Stimulated activated CD4-positive, alpha-beta T cell treated with anti-CD3 and anti-CD28 coated beads, Interleukin-12 subunit alpha, Interleukin-12 subunit beta, amount 100 ng/mL, for 48 hours (primary cell): ENCODE results near the gene DHX57.
"Not testable (repeated sequence)": the region's sequence is repeated elsewhere in the genome, so short reads cannot be mapped to it uniquely, and the experiment has no call there.

Experiments used
- DNase-seq, 3 donors: peaks; one replicate each; pipeline ENCODE4 v3.0.0-alpha.2; 2020; ENCODE audit warnings: low read depth in 2 of 3, low spot score in 1 of 3

DHX57 gene

GRCh38 chr2:38797953-38798352, 77.8 kb downstream of the DHX57 start:
- no peak for DNase-seq

DNA sequence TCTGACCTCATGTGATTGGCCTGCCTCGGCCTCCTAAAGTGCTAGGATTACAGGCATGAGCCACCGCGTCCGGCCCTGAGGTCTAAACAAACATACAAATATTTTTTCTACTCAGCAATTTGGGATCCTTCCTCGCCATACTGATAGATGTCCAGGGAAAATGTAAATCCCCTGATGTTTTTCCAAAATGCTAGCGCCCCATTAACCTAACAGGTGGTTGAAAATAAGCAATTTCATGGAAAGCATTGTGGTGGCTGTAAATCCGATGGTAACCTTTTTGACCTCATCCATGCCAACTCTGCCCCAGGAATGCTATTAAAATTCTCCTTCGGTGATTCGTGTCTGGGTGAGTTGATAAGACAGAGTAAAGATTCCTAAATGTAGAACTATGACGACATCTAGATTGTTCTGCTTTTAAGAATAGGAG, 78.5 kb downstream of the DHX57 start:
- no peak for DNase-seq

DNA sequence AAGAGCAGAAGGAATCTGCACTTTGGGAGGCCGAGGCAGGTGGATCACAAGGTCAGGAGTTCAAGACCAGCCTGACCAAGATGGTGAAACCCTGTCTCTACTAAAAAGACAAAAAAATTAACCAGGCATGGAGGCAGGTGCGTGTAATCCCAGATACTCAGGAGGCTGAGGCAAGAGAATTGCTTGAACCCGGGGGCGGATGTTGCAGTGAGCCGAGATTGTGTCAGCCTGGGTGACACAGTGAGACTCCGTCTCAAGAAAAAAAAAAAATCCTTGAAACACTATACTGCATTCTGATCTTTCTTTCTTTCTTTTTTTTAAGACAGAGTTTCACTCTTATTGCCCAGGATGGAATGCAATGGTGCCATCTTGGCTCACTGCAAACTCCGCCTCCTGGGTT, 80.7 kb downstream of the DHX57 start:
- not testable (repeated sequence) for DNase-seq

- no peak for DNase-seq
Measured at GRCh38 chr2:38794235-38794946, 81.3 kb downstream of the DHX57 start.

GRCh38 chr2:38793511-38793910, 82.2 kb downstream of the DHX57 start:
- DNase-seq: no peak

DNA sequence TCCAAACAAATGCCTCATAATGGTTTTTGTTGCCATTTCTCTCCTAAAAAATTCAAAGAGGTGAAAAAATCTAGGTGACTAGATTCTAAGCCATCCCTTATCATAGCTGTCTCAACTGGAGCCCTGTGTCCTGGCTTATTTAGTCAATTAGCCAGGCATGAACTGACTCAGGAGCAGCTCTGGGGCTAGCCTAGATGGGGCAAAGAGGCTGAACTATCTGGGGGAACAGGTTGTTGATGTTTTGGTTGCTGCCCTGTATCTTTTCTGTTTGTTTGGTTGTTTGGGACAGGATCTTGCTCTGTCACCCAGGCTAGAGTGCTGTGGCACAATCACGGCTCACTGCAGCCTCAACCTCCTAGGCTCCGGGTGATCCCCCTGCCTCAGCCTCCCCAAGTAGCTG, 83.0 kb downstream of the DHX57 start:
- DNase-seq: no peak

GRCh38 chr2:38792321-38792720, 83.4 kb downstream of the DHX57 start:
- DNase-seq: not testable (repeated sequence)

DNA sequence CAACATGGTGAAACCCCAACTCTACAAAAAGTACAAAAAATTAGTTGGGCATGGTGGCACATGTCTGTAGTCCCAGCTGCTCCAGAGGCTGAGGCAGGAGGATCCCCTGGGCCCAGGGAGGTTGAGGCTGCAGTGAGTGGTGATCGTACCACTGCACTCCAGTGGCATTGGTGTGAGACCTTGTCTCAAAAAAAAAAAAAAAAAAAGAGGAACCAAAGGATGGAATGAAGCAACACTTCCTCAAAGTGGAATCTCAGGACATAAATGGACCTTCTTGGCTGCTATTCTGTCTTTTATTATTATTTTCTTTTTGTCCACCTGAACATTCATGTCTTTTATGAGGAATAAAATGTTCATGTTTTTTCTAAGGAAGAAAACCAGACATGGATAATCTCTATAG, 84.0 kb downstream of the DHX57 start:
- no peak for DNase-seq

- DNase-seq: no peak
Measured at GRCh38 chr2:38789691-38790090, 86.0 kb downstream of the DHX57 start.

- DNase-seq: no peak
Measured at GRCh38 chr2:38788306-38788705, 87.4 kb downstream of the DHX57 start.

- DNase-seq: no peak
Measured at GRCh38 chr2:38783586-38783985, 92.1 kb downstream of the DHX57 start.

DNA sequence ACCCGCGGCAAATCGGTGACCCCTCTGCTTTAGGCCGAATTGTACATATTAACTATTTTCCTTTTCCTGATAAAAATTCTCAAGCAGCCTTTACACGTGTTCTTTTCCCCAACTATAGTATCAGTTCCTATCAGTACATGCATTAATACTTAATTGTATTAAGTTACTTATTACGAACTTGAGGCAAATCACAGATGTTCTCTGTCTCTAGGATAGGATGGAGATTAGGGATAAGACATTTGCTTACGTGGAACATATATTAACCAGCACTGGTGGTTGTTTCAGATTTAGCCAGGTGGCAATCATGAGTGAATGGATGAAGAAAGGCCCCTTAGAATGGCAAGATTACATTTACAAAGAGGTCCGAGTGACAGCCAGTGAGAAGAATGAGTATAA, 97.0 kb downstream of the DHX57 start:
- DNase-seq: no peak

GRCh38 chr2:38776531-38776930, 99.2 kb downstream of the DHX57 start:
- DNase-seq: no peak

DNA sequence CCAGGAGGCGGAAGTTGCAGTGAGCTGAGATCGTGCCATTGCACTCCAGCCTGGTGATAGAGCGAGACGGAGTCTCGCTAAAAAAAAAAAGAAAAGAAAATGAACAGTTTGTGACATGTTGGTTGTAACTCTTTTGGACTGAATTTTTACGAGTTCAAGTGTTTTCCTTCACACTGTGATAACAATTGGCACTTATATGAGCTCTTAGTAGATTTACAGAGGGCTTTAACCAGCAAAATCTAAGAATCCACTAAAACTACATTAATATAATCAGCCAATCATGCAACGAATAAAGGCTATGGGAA, 99.9 kb downstream of the DHX57 start:
- DNase-seq: no peak

- no peak for DNase-seq
Measured at GRCh38 chr2:38775097-38775920, 100.4 kb downstream of the DHX57 start.

DNA sequence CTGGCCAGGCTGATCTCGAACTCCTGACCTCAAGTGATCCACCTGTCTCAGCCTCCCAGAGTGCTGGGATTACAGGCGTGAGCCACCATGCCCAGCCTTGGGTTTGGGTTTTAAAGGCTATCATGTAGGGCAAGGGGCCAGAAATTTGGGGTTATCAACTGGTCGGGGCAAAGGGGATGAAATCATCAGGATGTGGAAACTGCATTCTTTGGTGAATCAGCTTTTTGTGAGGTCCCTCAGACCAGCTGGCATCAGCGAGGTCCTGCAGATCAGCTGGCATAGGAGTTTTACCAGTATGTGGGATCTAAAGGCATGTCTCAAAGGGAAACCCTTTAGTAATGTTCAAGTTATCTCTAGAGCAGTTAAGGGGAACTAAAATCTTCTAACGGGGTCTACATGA, 104.1 kb downstream of the DHX57 start:
- no peak for DNase-seq

DNA sequence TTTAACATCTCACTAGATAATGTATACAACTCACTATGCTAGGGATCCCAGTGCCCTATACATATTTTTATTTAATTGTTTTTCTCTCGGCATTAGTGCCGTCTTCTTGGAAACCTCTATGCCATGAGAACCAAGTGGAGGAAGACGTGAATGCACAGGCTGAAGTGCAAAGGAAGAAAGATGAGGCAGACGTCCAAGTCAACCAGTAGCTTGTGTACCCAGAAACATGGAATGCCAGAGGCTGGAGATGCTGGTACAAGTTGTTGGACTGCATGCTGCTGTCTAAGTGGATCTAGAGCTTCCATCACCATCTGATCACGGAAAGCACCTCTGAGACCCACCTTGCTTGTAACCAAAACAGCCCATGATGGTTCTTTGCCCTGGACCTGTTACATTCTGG, 110.2 kb downstream of the DHX57 start:
- no peak for DNase-seq

- DNase-seq: no peak
Measured at GRCh38 chr2:38765149-38765548, 110.6 kb downstream of the DHX57 start.

DNA sequence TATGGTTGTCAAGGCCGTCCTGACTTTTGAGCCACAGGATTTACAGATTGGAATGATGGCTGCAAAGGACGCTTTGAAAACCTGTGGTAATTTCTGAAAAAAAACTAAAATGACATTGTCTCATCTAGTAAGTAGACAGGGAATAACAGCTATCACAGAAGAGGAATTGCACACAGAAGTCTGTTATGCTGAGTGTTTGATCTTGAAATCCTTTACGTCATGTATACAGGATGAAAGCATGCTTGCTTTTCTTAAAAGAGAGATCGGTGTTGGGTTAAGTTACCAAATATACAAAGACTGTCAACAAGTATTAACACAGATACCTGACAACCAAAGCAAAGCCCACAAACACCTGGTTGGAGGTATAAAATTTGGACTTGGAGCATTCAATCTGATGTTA, 112.0 kb downstream of the DHX57 start:
- DNase-seq: no peak

GRCh38 chr2:38763228-38763627, 112.5 kb downstream of the DHX57 start:
- no peak for DNase-seq

DNA sequence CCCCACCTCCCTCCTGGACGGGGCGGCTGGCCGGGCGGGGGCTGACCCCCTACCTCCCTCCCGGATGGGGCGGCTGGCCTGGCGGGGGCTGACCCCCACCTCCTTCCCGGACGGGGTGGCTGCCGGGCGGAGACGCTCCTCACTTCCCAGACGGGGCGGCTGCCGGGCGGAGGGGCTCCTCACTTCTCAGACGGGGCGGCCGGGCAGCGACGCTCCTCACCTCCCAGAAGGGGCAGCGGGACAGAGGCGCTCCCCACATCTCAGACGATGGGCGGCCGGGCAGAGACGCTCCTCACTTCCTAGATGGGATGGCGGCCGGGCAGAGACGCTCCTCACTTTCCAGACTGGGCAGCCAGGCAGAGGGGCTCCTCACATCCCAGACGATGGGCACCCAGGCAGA, 119.8 kb downstream of the DHX57 start:
- DNase-seq: not testable (repeated sequence)

GRCh38 chr2:38754506-38754905, 121.2 kb downstream of the DHX57 start:
- DNase-seq: no peak

DNA sequence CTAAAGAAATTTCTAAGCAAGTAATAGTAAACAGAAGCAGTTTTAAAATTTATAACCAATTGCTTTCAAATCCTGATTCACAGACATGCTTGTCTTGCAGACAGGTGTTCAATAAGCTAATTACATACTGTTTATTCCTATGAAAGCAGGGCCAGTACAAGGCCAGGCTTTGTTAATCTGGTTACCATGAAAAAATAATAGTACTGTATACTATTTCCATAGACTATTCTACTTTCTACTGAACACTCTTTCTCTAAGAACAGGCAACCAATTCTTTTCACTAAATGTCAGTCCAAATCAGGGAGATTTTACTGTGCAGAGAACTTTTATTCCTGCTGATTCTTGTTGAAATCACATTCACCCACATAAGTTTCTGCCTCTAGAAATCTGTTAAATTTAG, 121.7 kb downstream of the DHX57 start:
- no peak for DNase-seq
